Measurements from ENCODE around the gene NR1H4. TPM values are rescaled to one million over a fixed set of nuclear protein-coding genes. Genes with fewer than 3 reads are reported as not detected.

Gene NR1H4
- total and polyA plus RNA-seq, 2 of the 13 experiments (the other 11 are each of a cell fraction or from before 2014, with no cell fraction given) = 27.3 to 114 TPM

- TF ChIP-seq ZSCAN29 (CRISPR knock-in tag; conservative IDR thresholded peaks at IDR 0.05) = no peak
- TF ChIP-seq ZKSCAN8 (CRISPR knock-in tag; IDR thresholded peaks at IDR 0.05; ENCODE audit: borderline replicate concordance) = 0 out of 2 replicates have a peak, but pooled peaks have one; percentile 37
- TF ChIP-seq KDM5A (IDR thresholded peaks at IDR 0.05; ENCODE audit: borderline replicate concordance, low read length) = no peak
- no peak for TF ChIP-seq BHLHE40 (IDR thresholded peaks at IDR 0.05; ENCODE audit: low read length)
- peak; percentile 62; the same call in 1 of the 2 replicates for TF ChIP-seq ZNF124 (CRISPR knock-in tag; IDR thresholded peaks at IDR 0.05)
- TF ChIP-seq MLXIP (CRISPR knock-in tag; IDR thresholded peaks at IDR 0.05; ENCODE audit: borderline replicate concordance) = no peak
- no peak for TF ChIP-seq CSRNP1 (CRISPR knock-in tag; IDR thresholded peaks at IDR 0.05)
- TF ChIP-seq ZNF615 (CRISPR knock-in tag; IDR thresholded peaks at IDR 0.05; ENCODE audit: borderline replicate concordance) = no peak
- TF ChIP-seq ATM (IDR thresholded peaks at IDR 0.05; ENCODE audit: borderline replicate concordance) = no peak
- no peak for TF ChIP-seq ZNF564 (CRISPR knock-in tag; IDR thresholded peaks at IDR 0.05)
- TF ChIP-seq ZNF496 (CRISPR knock-in tag; IDR thresholded peaks at IDR 0.05; ENCODE audit: insufficient replicate concordance) = no peak
- TF ChIP-seq ZNF317 (CRISPR knock-in tag; IDR thresholded peaks at IDR 0.05) = no peak
- no peak for TF ChIP-seq SMAD9 (CRISPR knock-in tag; IDR thresholded peaks at IDR 0.05)
- no peak for TF ChIP-seq YY1 (IDR thresholded peaks at IDR 0.05; ENCODE audit: insufficient read depth, insufficient replicate concordance, low read depth, low read length)
- no peak for TF ChIP-seq ZNF747 (CRISPR knock-in tag; IDR thresholded peaks at IDR 0.05; ENCODE audit: borderline replicate concordance)
- peak; percentile 90 for TF ChIP-seq CEBPB (IDR thresholded peaks at IDR 0.05; ENCODE audit: borderline replicate concordance, low read depth, low read length)
- TF ChIP-seq ZSCAN21 (CRISPR knock-in tag; IDR thresholded peaks at IDR 0.05; ENCODE audit: borderline replicate concordance) = no peak
- TF ChIP-seq RBFOX2 (IDR thresholded peaks at IDR 0.05; ENCODE audit: low read depth, low read length) = no peak
- no peak for TF ChIP-seq ZBTB10 (CRISPR knock-in tag; IDR thresholded peaks at IDR 0.05; ENCODE audit: borderline replicate concordance)
Observed at GRCh38 chr12:100445081-100445481, 28.6 kb upstream of the NR1H4 start (continued).
